Lower lobe of right lung (tissue), 2 donors: ENCODE data around the gene NCAPG2. TPM values are rescaled to one million over a fixed set of nuclear protein-coding genes. Genes with fewer than 3 reads are reported as not detected.

Source experiments
- ATAC-seq, 2 donors: fragments of 200-7000 bp; cut with Tn5 transposase; one replicate each; pipeline ENCODE4 v1.9.1; 2020 to 2022; ENCODE audit warnings: mild to moderate bottlenecking in 2 of 2, moderate library complexity in 2 of 2
- DNase-seq: peaks from one replicate; pipeline ENCODE4 v3.0.0-alpha.2; 2020
- H3K27ac ChIP-seq: fragments of 200-600 bp; one replicate; pipeline ENCODE4 v1.8.0; 2022
- H3K27me3 ChIP-seq: fragments of 200-600 bp; one replicate; pipeline ENCODE4 v1.8.0; 2022; ENCODE audit warnings: low read depth
- H3K36me3 ChIP-seq: fragments of 200-600 bp; one replicate; pipeline ENCODE4 v1.8.0; 2022; ENCODE audit warnings: mild to moderate bottlenecking
- H3K4me1 ChIP-seq: fragments of 200-600 bp; one replicate; pipeline ENCODE4 v1.8.0; 2022
- H3K4me3 ChIP-seq: fragments of 200-600 bp; one replicate; pipeline ENCODE4 v1.8.0; 2022; ENCODE audit warnings: mild to moderate bottlenecking
- H3K9me3 ChIP-seq: fragments of 200-600 bp; one replicate; pipeline ENCODE4 v1.8.0; 2022
- intact Hi-C: fragments of 100-400 bp; cut with DNase I; formaldehyde crosslinking; loops from one replicate; pipeline ENCODE4 v1.11.0; 2022
- total RNA-seq: library from RNA; stranded (reverse); fragmentation: NEBNext Ultra II Directional; extraction: Animal tissue kit (Norgen Biotek cat#: 25700); gene quantifications from one replicate; pipeline ENCODE4 v1.2.1, GENCODE V29; 2021
- TF ChIP-seq, protein P1 (sequence below): fragments of 200-600 bp; IDR thresholded peaks from one replicate; pipeline ENCODE4 v1.8.0; 2022; ENCODE audit warnings: antibody characterized with exemption, mild to moderate bottlenecking
- donor health status: DM: no; HTN: yes; CAD: no; lungs with severe emphysema.

The NCAPG2 gene
- total RNA-seq, 1 donor from 2014 or later: 10.0 TPM

DNA sequence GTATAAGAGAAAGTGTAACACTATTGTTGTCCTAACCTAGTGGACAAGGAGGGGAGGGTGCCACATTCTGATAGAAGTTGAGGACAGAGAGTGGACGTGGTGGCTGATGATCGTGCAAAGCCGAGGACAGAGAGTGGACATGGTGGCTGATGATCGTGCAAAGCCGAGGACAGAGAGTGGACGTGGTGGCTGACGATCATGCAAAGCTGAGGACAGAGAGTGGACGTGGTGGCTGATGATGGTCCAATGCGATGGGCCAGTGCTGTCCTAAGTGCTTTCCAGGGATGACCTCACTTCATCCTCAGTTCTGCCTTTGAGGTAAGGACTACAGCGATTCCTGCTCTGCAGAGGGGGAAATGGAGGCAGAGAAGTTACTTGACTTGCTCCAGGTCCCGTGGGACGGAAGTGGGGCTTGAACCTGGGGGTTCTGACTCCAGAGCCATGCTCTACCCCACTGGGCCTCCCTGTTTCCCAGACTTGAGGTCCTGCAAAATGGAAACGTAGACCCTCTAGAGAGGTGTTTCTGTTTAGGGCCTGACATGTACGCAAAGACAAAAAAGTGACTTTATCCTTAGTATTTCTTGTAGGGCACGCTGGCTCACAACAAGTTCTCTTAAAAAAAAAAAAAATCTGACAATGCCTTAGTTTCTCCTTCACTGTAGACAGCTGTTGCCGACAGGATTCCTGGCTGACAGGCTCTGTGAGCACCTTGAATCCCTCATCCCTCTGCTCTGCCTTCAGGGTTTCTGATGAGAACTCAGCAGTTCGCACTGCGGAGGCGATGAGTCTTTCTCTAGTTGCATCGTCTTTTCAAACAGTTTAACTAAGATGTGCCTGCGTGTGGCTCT is 20.3 kb upstream of the NCAPG2 start:
- DNase-seq: no peak
- ATAC-seq: no peak
- H3K27me3 ChIP-seq: no peaks in the 10 kb centered on the region
- H3K4me3 ChIP-seq: no peak overlapping the region
- TF ChIP-seq, protein P1, sequence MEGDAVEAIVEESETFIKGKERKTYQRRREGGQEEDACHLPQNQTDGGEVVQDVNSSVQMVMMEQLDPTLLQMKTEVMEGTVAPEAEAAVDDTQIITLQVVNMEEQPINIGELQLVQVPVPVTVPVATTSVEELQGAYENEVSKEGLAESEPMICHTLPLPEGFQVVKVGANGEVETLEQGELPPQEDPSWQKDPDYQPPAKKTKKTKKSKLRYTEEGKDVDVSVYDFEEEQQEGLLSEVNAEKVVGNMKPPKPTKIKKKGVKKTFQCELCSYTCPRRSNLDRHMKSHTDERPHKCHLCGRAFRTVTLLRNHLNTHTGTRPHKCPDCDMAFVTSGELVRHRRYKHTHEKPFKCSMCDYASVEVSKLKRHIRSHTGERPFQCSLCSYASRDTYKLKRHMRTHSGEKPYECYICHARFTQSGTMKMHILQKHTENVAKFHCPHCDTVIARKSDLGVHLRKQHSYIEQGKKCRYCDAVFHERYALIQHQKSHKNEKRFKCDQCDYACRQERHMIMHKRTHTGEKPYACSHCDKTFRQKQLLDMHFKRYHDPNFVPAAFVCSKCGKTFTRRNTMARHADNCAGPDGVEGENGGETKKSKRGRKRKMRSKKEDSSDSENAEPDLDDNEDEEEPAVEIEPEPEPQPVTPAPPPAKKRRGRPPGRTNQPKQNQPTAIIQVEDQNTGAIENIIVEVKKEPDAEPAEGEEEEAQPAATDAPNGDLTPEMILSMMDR: no peak
- no peak overlapping the region for H3K27ac ChIP-seq
- H3K36me3 ChIP-seq: no peaks in the 10 kb centered on the region
- H3K4me1 ChIP-seq: no peaks in the 10 kb centered on the region
- intact Hi-C loops: no loop called here
- H3K9me3 ChIP-seq: no peaks in the 10 kb centered on the region

DNA sequence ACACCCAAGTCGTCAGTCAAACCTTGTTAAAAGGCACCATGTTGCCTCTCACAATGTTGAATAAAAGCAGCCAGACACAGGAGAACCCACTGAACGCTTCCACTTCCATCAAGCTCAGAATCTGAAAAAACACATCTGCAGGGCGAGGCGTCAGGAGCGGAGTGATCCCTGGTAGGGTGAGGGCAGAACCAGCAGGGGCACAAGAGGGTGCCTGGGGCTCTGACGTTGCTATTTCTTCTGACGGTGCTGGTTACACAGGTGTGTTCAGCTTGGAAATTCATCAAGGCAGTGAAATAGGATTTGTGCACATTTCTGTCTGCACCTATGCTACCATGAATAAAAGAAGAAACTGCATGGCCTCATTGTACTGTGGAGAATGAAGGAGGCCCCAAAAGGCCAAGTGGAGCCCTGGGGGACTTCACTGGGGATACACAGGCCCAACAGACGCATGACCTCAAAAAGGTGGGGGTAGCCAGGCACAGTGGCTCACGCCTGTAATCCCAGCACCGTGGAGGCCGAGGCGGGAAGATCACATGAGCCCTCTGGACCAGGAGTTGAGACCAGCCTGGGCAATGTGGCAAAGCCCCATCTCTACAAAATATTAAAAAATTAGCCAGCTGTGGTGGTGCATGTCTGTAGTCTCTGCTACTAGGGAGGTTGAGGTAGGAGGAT is 19.2 kb upstream of the NCAPG2 start:
- H3K36me3 ChIP-seq: no peaks in the 10 kb centered on the region
- no peaks in the 10 kb centered on the region for H3K4me1 ChIP-seq
- intact Hi-C loops: no loop called here
- no peaks in the 10 kb centered on the region for H3K9me3 ChIP-seq
- no peaks in the 10 kb centered on the region for H3K27me3 ChIP-seq
- ATAC-seq: peak in 1 of 2 donors; percentile 27
- no peak overlapping the region for H3K27ac ChIP-seq
- TF ChIP-seq, protein P1: no peak
- no peak for DNase-seq
- no peak overlapping the region for H3K4me3 ChIP-seq

DNA sequence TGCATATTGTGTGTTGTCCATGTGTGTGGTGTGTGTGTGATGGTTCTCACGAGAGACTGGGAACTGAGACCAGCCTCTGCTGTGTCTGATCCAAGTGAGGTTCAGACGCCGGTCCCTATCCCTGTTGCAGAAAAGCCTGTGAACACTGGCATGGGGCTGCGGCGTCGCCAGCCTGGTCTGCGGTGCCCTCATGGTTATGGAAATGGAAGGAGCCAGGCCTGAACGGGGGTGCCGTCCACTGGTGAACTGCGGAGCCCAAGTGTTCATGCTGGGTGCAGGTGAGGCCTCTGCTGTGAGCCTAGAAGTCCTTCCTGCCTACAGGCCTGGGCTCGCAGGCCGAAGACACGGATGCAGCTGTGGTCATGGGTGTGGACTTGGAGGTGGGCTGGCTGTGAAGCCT is 18.7 kb upstream of the NCAPG2 start:
- TF ChIP-seq, protein P1: no peak
- Histone ChIP-seq H3K27me3 (no peaks in the 10 kb centered on the region), H3K36me3 (no peaks in the 10 kb centered on the region), H3K9me3 (no peaks in the 10 kb centered on the region), H3K4me3 (no peak overlapping the region), H3K27ac (no peak overlapping the region), H3K4me1 (no peaks in the 10 kb centered on the region)
- DNase-seq: no peak
- intact Hi-C loops: no loop called here
- ATAC-seq: no peak

DNA sequence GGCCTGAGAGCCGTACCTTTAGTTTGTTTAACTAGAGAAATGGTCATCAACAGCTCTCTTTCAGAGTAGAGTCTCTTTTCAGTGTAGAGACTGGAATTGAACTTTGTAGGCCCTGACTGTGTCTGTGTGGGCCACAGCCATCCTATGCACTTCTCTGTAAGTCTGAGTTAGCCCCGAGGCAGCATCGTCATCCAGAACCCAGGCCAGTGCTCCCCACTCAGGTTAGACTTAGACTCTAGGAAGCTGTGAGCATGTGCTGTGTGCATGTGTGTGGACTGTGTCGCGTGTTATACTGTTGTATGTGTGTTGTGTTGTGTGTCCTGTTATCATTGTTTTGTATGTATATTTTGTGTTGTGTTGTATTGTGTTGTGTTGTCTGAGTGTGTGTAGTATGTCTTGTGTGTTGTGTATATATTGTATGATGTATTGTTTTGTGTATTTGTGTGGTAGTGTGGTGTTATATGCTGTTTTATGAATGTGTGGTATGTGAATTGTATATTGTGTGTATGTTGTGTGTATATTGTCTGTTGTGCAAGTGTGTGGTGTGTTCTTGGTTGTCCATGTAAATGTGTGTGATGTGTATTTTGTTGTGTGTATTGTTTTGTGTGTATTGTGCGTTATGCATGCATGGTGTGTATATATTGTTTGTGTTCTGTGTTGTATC is 18.1 kb upstream of the NCAPG2 start:
- ATAC-seq (no peak), DNase-seq (no peak)
- Histone ChIP-seq H3K4me1 (no peaks in the 10 kb centered on the region), H3K9me3 (no peaks in the 10 kb centered on the region), H3K4me3 (no peak overlapping the region), H3K36me3 (no peaks in the 10 kb centered on the region), H3K27me3 (no peaks in the 10 kb centered on the region), H3K27ac (no peak overlapping the region)
- intact Hi-C loops: no loop called here
- TF ChIP-seq, protein P1: no peak

DNA sequence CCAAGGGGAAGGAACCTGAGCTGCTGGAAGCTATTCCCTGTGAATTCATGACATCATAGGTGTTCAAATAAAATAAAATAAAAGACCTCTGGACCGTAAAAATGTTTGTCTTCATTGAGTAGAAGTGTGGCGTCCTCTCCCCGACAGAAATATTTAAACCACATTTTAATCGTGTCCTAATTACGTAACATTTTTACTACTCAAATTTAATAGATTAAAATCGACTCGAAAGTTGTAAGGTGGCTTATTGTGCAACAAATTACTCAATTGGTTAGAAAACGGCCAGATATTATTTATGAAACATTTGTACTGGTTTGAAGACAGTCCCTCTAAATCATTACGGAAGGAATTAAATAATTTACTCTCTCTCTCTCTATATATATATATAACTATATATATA is 15.5 kb upstream of the NCAPG2 start:
- intact Hi-C loops: no loop called here
- Histone ChIP-seq H3K27ac (no peak overlapping the region), H3K27me3 (no peaks in the 10 kb centered on the region), H3K4me3 (no peak overlapping the region), H3K9me3 (no peaks in the 10 kb centered on the region), H3K36me3 (no peaks in the 10 kb centered on the region), H3K4me1 (no peaks in the 10 kb centered on the region)
- TF ChIP-seq, protein P1: no peak
- ATAC-seq (no peak), DNase-seq (no peak)
